K562 (cell line): ENCODE measurements around the gene COL1A2. TPM values are rescaled to one million over a fixed set of nuclear protein-coding genes. Genes with fewer than 3 reads are reported as not detected.

Source experiments
- ATAC-seq: fragments of 200-7000 bp; cut with Tn5 transposase; 3 replicates; pipeline ENCODE4 v1.9.1; 2020; ENCODE audit warnings: moderate library complexity
- BruUV-seq: library from RNA; stranded (reverse); fragments of 400-500 nt; replicated peaks from 2 replicates; lab custom pipeline; 2021; lab: Mats Ljungman, UMichigan
- CTCF ChIA-PET: fragments of 300-600 bp; formaldehyde crosslinking; extraction: SDS; loops from one replicate; lab custom pipeline; 2021; ENCODE audit warnings: low intra/inter-chr PET ratio; lab: Yijun Ruan, JAX
- POLR2A ChIA-PET: fragments of 300-600, 350-650 bp; sonication (Branson Sonifier 250); formaldehyde crosslinking; extraction: SDS; loops from one replicate; lab custom pipeline; 2021; ENCODE audit warnings: antibody characterized with exemption, inconsistent platforms; lab: Yijun Ruan, JAX
- DNase-seq, 4 experiments: peaks; one replicate each; pipeline versions ENCODE4 v3.0.0 to v3.0.0-alpha.2; 2011 to 2018; ENCODE audit warnings: low spot score in 3 of 4, mixed read lengths in 3 of 4; ENCODE audit errors: extremely low read depth in 1 of 4
- FAIRE-seq: peaks from 2 replicates; lab custom pipeline; 2011; peaks lifted over from hg19 to GRCh38; lab: Jason Lieb, UNC
- H2AFZ ChIP-seq: 2 replicates; pipeline ENCODE4 v1.6.0; 2011; ENCODE audit warnings: low read depth, low read length, control low read depth, inconsistent platforms
- H3K27ac ChIP-seq: fragments of 200-600 bp; 3 replicates; pipeline ENCODE4 v1.8.0; 2011; ENCODE audit warnings: low read depth, mild to moderate bottlenecking, control low read depth, inconsistent platforms, low read length, moderate library complexity, mixed read lengths; ENCODE audit errors: extremely low read depth
- H3K27me3 ChIP-seq, 2 experiments: fragments of 300-600 bp in 1 of 2; 2 replicates in 1 of 2; 3 replicates in 1 of 2; pipeline versions ENCODE4 v1.6.0 to v1.8.0; 2011; ENCODE audit warnings: inconsistent platforms in 2 of 2, low read length in 2 of 2, mild to moderate bottlenecking in 1 of 2, mixed read lengths in 1 of 2, moderate library complexity in 1 of 2; ENCODE audit not compliant: control insufficient read depth in 2 of 2, insufficient read depth in 2 of 2
- H3K36me3 ChIP-seq: fragments of 300-600 bp; 3 replicates; pipeline ENCODE4 v1.8.0; 2011; ENCODE audit warnings: mild to moderate bottlenecking, low read length, inconsistent platforms; ENCODE audit not compliant: control insufficient read depth, insufficient read depth
- H3K4me1 ChIP-seq, 2 experiments: fragments of 200-600 bp in 1 of 2; replicated peaks in 1 of 2; 2 replicates in 1 of 2; 3 replicates in 1 of 2; pipeline versions ENCODE4 v1.5.1 to v1.8.0; 2011; ENCODE audit warnings: inconsistent platforms in 2 of 2, low read length in 2 of 2, mild to moderate bottlenecking in 1 of 2, mixed read lengths in 1 of 2, moderate library complexity in 1 of 2; ENCODE audit not compliant: control insufficient read depth in 2 of 2, insufficient read depth in 2 of 2
- H3K4me2 ChIP-seq: 2 replicates; pipeline ENCODE4 v1.6.1; 2011; ENCODE audit warnings: low read length, control low read depth, inconsistent platforms, mixed read lengths; ENCODE audit not compliant: insufficient read depth
- H3K4me3 ChIP-seq: fragments of 200-600 bp; sonication (generic), shearing (Covaris generic); 2 replicates; pipeline ENCODE4 v1.5.1; 2016; ENCODE audit warnings: control low read depth, inconsistent platforms
- H3K79me2 ChIP-seq: fragments of 200-600 bp; 3 replicates; pipeline ENCODE4 v1.8.0; 2011; ENCODE audit warnings: low read length, inconsistent platforms; ENCODE audit not compliant: control insufficient read depth, insufficient read depth
- H3K9ac ChIP-seq, 2 experiments: 2 replicates each; pipeline versions ENCODE4 v1.6.0 to v1.6.1; 2011; ENCODE audit warnings: low read depth in 2 of 2, low read length in 2 of 2, control low read depth in 1 of 2, inconsistent platforms in 1 of 2, mild to moderate bottlenecking in 1 of 2, mixed read lengths in 1 of 2; ENCODE audit not compliant: insufficient read depth in 1 of 2
- H3K9me1 ChIP-seq: one replicate; pipeline ENCODE4 v1.6.0; 2011; ENCODE audit warnings: inconsistent platforms, mild to moderate bottlenecking, low read length, moderate library complexity; ENCODE audit not compliant: control insufficient read depth, insufficient read depth
- H3K9me3 ChIP-seq: replicated peaks from 2 replicates; pipeline ENCODE4 v1.5.1; 2011; ENCODE audit warnings: low read depth, low read length, inconsistent platforms; ENCODE audit not compliant: control insufficient read depth, insufficient read depth
- H4K20me1 ChIP-seq: replicated peaks from 2 replicates; pipeline ENCODE4 v1.6.1; 2011; ENCODE audit warnings: low read length, inconsistent platforms, mixed read lengths; ENCODE audit not compliant: control insufficient read depth, insufficient read depth
- E2F3 ChIP-seq: fragments of 250-450 bp; sonication (Bioruptor Pico); IDR thresholded peaks from 2 replicates; pipeline ENCODE4 v1.4.0; 2020; ENCODE audit warnings: mild to moderate bottlenecking
- JUND ChIP-seq, 2 experiments: IDR thresholded peaks; 2 replicates in 1 of 2; 3 replicates in 1 of 2; pipeline ENCODE4 v1.6.1; 2011; ENCODE audit warnings: borderline replicate concordance in 2 of 2, low read depth in 2 of 2, low read length in 2 of 2, improper control_type of control experiment in 1 of 2, missing biosample characterization in 1 of 2, missing genetic modification characterization in 1 of 2, missing genetic modification reagents in 1 of 2
- LARP7 ChIP-seq: fragments of 450-650 bp; IDR thresholded peaks from 2 replicates; pipeline ENCODE4 v1.6.1; 2016
- MAFF ChIP-seq: IDR thresholded peaks from 2 replicates; pipeline ENCODE4 v1.6.1; 2012; ENCODE audit warnings: low read length, improper control_type of control experiment
- NFATC3 ChIP-seq: fragments of 450-650 bp; IDR thresholded peaks from 2 replicates; pipeline ENCODE4 v1.6.1; 2017; ENCODE audit warnings: mild to moderate bottlenecking
- PYGO2 ChIP-seq: fragments of 450-650 bp; IDR thresholded peaks from 2 replicates; pipeline ENCODE4 v1.6.1; 2016; ENCODE audit warnings: mild to moderate bottlenecking, missing genetic modification characterization, moderate library complexity, missing compliant biosample characterization
- RCOR1 ChIP-seq, 2 experiments: IDR thresholded peaks; 2 replicates each; pipeline ENCODE4 v1.6.1; 2012; ENCODE audit warnings: low read depth in 2 of 2, low read length in 2 of 2, borderline replicate concordance in 1 of 2, improper control_type of control experiment in 1 of 2
- SMAD3 ChIP-seq: fragments of 450-650 bp; formaldehyde crosslinking; conservative IDR thresholded peaks from 2 replicates; pipeline ENCODE4 v1.4.0; 2020; ENCODE audit warnings: mild to moderate bottlenecking
- ZKSCAN1 ChIP-seq: fragments of 150-350 bp; IDR thresholded peaks from 2 replicates; pipeline ENCODE4 v1.6.1; 2016; ENCODE audit warnings: low read depth, low read length
- ZKSCAN8 ChIP-seq: fragments of 200-800 bp; sonication (Bioruptor generic); IDR thresholded peaks from 2 replicates; pipeline ENCODE4 v1.6.1; 2016; ENCODE audit warnings: missing genetic modification characterization, missing compliant biosample characterization
- ZNF253 ChIP-seq: fragments of 250-450 bp; sonication (Bioruptor Pico); conservative IDR thresholded peaks from 2 replicates; pipeline ENCODE4 v1.6.1; 2021; ENCODE audit warnings: mild to moderate bottlenecking
- ZNF354B ChIP-seq: fragments of 250-450 bp; sonication (Bioruptor Pico); IDR thresholded peaks from 2 replicates; pipeline ENCODE4 v1.4.0; 2020
- WGBS: fragments of 100-300 bp; shearing (Covaris generic); methylation state at CpG from one replicate; pipeline ENCODE4 v1.1.6; 2016; ENCODE audit warnings: low coverage, mixed read lengths; ENCODE audit not compliant: insufficient coverage; ENCODE audit errors: missing lambda C conversion rate; 5-methylcytosine and 5-hydroxymethylcytosine counted together
- in situ Hi-C: fragments of 300-500 bp; cut with MboI; formaldehyde crosslinking; loops from 4 replicates; pipeline ENCODE4 v1.15.0; 2018; ENCODE audit warnings: inconsistent platforms, mixed read lengths
- intact Hi-C: fragments of 100-400 bp; cut with micrococcal nuclease; formaldehyde crosslinking; loops from 2 replicates; pipeline ENCODE4 v1.14.2; 2022
- polyA plus RNA-seq, 8 experiments: library from polyadenylated mRNA; depleted of rRNA in 4 of 8; stranded (reverse) in 5 of 8; unstranded in 3 of 8; fragments of >200 nt; fragmentation: Nextera tagmentation in 2 of 8; fragmentation: Illumina TruSeq in 1 of 8; extraction: Ambion mirVana in 2 of 8; extraction: Trizol in 1 of 8; gene quantifications; 2 replicates each; pipeline versions ENCODE4 v1.2.1 to v1.2.3, GENCODE V29; 2011 to 2014; ENCODE audit warnings: inconsistent platforms in 1 of 8, missing spikeins in 1 of 8
- total RNA-seq, 7 experiments: library from RNA; depleted of rRNA in 6 of 7; stranded (reverse); fragments of >200 nt in 6 of 7; fragmentation: Illumina TruSeq in 2 of 7; extraction: Trizol in 2 of 7; gene quantifications; 2 replicates each; pipeline versions ENCODE4 v1.2.1 to v1.2.3, GENCODE V29; 2011 to 2021; ENCODE audit warnings: low replicate concordance in 1 of 7
- TF ChIP-seq, protein P1 (sequence below): sonication (generic); formaldehyde crosslinking; IDR thresholded peaks from 2 replicates; pipeline ENCODE4 v1.8.0; 2023; ENCODE audit warnings: missing genetic modification reagents, mild to moderate bottlenecking, borderline replicate concordance
- TF ChIP-seq, protein P2 (sequence below): fragments of 250-450 bp; sonication (Bioruptor Pico); IDR thresholded peaks from 2 replicates; pipeline ENCODE4 v1.8.0; 2022; ENCODE audit warnings: inconsistent platforms, mild to moderate bottlenecking, moderate library complexity, borderline replicate concordance

The COL1A2 gene
- total and polyA plus RNA-seq, 9 of the 15 experiments (the other 6 are each of a cell fraction or from before 2014, with no cell fraction given): 0.94 to 11.6 (median 1.7) TPM

DNA sequence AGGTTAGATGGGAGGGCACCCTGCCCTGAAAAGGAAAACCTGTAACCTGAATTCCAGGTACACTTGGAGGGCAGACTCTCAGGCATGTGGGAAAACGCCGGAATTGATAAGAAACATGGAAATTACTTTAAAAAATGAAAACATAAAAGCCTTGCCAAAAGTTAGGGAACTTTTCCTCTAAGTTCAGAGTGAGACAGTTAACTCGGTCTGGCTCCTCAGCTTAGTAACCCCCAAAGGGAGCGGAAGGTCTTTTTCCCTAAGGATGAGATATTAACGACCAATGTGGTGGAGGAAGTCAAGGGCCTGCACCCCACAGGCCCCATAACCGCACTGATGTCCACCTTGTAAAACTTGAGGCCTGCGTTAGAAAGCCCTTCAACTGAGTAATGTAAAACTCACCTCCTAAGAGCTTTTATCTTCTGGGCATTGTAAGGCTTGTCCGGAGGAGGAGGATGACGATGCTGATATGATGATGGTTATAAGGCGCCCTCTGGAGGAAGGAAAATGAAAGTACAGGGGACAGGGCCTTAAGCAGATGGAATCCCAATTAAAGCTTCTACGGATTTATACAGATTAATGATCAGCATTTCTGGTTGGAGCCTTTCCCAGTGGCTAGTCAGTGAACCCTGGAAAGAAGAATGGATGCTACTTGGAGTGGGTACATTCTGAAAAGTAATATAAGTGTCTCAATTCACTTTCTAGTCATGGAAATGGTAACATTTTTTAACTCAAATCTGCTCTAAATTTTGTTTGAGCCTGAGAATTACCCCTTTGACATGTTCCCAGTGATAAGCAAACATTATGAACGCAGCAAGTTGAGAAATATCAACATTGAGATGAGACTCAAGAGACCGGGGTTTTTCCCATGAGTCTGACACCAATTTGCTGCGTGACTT is 694 bp downstream of the COL1A2 start:
- H2AFZ ChIP-seq: peak overlapping the region; percentile 88
- H3K36me3 ChIP-seq: no peaks in the 10 kb centered on the region
- H3K4me1 ChIP-seq: peaks cover 5 to 7% of the 10 kb centered on the region in 2 experiments; a peak in 4 of 5 replicates
- H3K9me1 ChIP-seq: no peaks in the 10 kb centered on the region
- H3K9me3 ChIP-seq: no peaks in the 10 kb centered on the region
- peak overlapping the region in 1 of 2 experiments; percentile 2; a peak in 1 of 4 replicates for H3K9ac ChIP-seq
- DNase-seq (peak; percentile 83 to 86 (median 84)), FAIRE-seq (peak; percentile 94), ATAC-seq (peak; percentile 96)
- no peak overlapping the region for H3K4me3 ChIP-seq
- peak overlapping the region; percentile 45 for H3K4me2 ChIP-seq
- ChIA-PET POLR2A (interaction anchor here (0.9 kb wide), 1 partner anchor 8 kb away, joined by 3 read pairs; no protein-coding TSS in a partner anchor), CTCF (interaction anchor here (0.6 to 1.6 kb wide), 5 partner anchors 12 to 1217 kb away, joined by 3 to 7 read pairs (median 3); no protein-coding TSS in a partner anchor)
- no TSS peak for BruUV-seq
- peaks cover 0 to 10% of the 10 kb centered on the region in 2 experiments; a peak in 1 of 5 replicates for H3K27me3 ChIP-seq
- intact Hi-C loops: loop anchor here (1.0 to 10.0 kb wide), 9 partner anchors 58 to 1148 kb away; no protein-coding TSS in a partner anchor
- peak overlapping the region; percentile 31; the same call in 2 of the 3 replicates for H3K27ac ChIP-seq
- in situ Hi-C loops: loop anchor here (10.0 kb wide), 1 partner anchor 691 kb away; no protein-coding TSS in a partner anchor
- no peaks in the 10 kb centered on the region for H4K20me1 ChIP-seq
- WGBS: 9% methylated on average over 14 of the region's 14 CpGs
- no peaks in the 10 kb centered on the region for H3K79me2 ChIP-seq
- TF ChIP-seq, protein P1, sequence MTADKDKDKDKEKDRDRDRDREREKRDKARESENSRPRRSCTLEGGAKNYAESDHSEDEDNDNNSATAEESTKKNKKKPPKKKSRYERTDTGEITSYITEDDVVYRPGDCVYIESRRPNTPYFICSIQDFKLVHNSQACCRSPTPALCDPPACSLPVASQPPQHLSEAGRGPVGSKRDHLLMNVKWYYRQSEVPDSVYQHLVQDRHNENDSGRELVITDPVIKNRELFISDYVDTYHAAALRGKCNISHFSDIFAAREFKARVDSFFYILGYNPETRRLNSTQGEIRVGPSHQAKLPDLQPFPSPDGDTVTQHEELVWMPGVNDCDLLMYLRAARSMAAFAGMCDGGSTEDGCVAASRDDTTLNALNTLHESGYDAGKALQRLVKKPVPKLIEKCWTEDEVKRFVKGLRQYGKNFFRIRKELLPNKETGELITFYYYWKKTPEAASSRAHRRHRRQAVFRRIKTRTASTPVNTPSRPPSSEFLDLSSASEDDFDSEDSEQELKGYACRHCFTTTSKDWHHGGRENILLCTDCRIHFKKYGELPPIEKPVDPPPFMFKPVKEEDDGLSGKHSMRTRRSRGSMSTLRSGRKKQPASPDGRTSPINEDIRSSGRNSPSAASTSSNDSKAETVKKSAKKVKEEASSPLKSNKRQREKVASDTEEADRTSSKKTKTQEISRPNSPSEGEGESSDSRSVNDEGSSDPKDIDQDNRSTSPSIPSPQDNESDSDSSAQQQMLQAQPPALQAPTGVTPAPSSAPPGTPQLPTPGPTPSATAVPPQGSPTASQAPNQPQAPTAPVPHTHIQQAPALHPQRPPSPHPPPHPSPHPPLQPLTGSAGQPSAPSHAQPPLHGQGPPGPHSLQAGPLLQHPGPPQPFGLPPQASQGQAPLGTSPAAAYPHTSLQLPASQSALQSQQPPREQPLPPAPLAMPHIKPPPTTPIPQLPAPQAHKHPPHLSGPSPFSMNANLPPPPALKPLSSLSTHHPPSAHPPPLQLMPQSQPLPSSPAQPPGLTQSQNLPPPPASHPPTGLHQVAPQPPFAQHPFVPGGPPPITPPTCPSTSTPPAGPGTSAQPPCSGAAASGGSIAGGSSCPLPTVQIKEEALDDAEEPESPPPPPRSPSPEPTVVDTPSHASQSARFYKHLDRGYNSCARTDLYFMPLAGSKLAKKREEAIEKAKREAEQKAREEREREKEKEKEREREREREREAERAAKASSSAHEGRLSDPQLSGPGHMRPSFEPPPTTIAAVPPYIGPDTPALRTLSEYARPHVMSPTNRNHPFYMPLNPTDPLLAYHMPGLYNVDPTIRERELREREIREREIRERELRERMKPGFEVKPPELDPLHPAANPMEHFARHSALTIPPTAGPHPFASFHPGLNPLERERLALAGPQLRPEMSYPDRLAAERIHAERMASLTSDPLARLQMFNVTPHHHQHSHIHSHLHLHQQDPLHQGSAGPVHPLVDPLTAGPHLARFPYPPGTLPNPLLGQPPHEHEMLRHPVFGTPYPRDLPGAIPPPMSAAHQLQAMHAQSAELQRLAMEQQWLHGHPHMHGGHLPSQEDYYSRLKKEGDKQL (CRISPR knock-in tag): no peak
- no peak for TF ChIP-seq LARP7
- TF ChIP-seq RCOR1 (IDR thresholded peaks at IDR 0.05; ENCODE audit: borderline replicate concordance in 1 of 2, low read depth in 2 of 2, low read length in 2 of 2): peak in 1 of 2 experiments; percentile 55; a peak in 1 of 4 replicates
- TF ChIP-seq SMAD3 (CRISPR knock-in tag): no peak
- TF ChIP-seq ZKSCAN8 (CRISPR knock-in tag): no peak
- TF ChIP-seq MAFF: peak; percentile 64
- no peak for TF ChIP-seq NFATC3
- TF ChIP-seq ZKSCAN1: no peak
- TF ChIP-seq E2F3 (CRISPR knock-in tag): no peak
- TF ChIP-seq, protein P2, sequence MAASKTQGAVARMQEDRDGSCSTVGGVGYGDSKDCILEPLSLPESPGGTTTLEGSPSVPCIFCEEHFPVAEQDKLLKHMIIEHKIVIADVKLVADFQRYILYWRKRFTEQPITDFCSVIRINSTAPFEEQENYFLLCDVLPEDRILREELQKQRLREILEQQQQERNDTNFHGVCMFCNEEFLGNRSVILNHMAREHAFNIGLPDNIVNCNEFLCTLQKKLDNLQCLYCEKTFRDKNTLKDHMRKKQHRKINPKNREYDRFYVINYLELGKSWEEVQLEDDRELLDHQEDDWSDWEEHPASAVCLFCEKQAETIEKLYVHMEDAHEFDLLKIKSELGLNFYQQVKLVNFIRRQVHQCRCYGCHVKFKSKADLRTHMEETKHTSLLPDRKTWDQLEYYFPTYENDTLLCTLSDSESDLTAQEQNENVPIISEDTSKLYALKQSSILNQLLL (CRISPR knock-in tag): no peak
- TF ChIP-seq JUND (IDR thresholded peaks at IDR 0.05; ENCODE audit: borderline replicate concordance, low read depth, low read length): peak; percentile 47
- TF ChIP-seq JUND (tag; IDR thresholded peaks at IDR 0.05; ENCODE audit: borderline replicate concordance, low read depth, low read length): no peak; the same call in 2 of the 3 replicates
- no peak for TF ChIP-seq ZNF354B
- no peak for TF ChIP-seq PYGO2 (tag)
- TF ChIP-seq ZNF253: no peak
